Keratinocyte (primary cell): ENCODE measurements around the gene ACBD4. TPM values are rescaled to one million over a fixed set of nuclear protein-coding genes. Genes with fewer than 3 reads are reported as not detected.

Experiments
- DNase-seq: peaks from one replicate; pipeline ENCODE4 v3.0.0-alpha.2; 2011; ENCODE audit warnings: low read depth, missing footprints, low spot score
- FAIRE-seq: peaks from 2 replicates; lab custom pipeline; 2011; peaks lifted over from hg19 to GRCh38; lab: Jason Lieb, UNC
- H2AFZ ChIP-seq: 2 replicates; pipeline ENCODE4 v1.6.0; 2012; ENCODE audit warnings: low read length, control low read depth, inconsistent platforms; ENCODE audit not compliant: control insufficient read depth
- H3K27ac ChIP-seq: 2 replicates; pipeline ENCODE4 v1.5.1; 2011; ENCODE audit warnings: low read length; ENCODE audit not compliant: control insufficient read depth, insufficient read depth
- H3K27me3 ChIP-seq: 3 replicates; pipeline ENCODE4 v1.6.0; 2011; ENCODE audit warnings: low read length; ENCODE audit not compliant: control insufficient read depth, insufficient read depth; ENCODE audit errors: extremely low read depth
- H3K36me3 ChIP-seq, 2 experiments: 2 replicates in 1 of 2; 3 replicates in 1 of 2; pipeline ENCODE4 v1.5.1; 2011; ENCODE audit warnings: low read length in 2 of 2, mild to moderate bottlenecking in 1 of 2; ENCODE audit not compliant: control insufficient read depth in 2 of 2, insufficient read depth in 2 of 2; ENCODE audit errors: extremely low read depth in 1 of 2
- H3K4me1 ChIP-seq: 3 replicates; pipeline ENCODE4 v1.5.1; 2011; ENCODE audit warnings: low read length; ENCODE audit not compliant: control insufficient read depth, insufficient read depth; ENCODE audit errors: extremely low read depth
- H3K4me2 ChIP-seq: 3 replicates; pipeline ENCODE4 v1.6.0; 2011; ENCODE audit warnings: low read depth, low read length; ENCODE audit not compliant: control insufficient read depth, insufficient read depth; ENCODE audit errors: extremely low read depth
- H3K4me3 ChIP-seq, 3 experiments: fragments of 200-600 bp in 1 of 3; sonication (generic) in 1 of 3; 2 replicates in 2 of 3; 3 replicates in 1 of 3; pipeline ENCODE4 v1.5.1; 2011 to 2016; ENCODE audit warnings: low read length in 3 of 3, mild to moderate bottlenecking in 3 of 3, control low read depth in 2 of 3, inconsistent platforms in 1 of 3, low read depth in 1 of 3, mixed read lengths in 1 of 3, mixed run types in 1 of 3, moderate library complexity in 1 of 3; ENCODE audit not compliant: control insufficient read depth in 2 of 3, insufficient read depth in 2 of 3; ENCODE audit errors: extremely low read depth in 1 of 3
- H3K79me2 ChIP-seq: 2 replicates; pipeline ENCODE4 v1.6.0; 2012; ENCODE audit warnings: low read length; ENCODE audit not compliant: control insufficient read depth, insufficient read depth
- H3K9ac ChIP-seq: 3 replicates; pipeline ENCODE4 v1.6.0; 2011; ENCODE audit warnings: low read length; ENCODE audit not compliant: control insufficient read depth, insufficient read depth; ENCODE audit errors: extremely low read depth
- H3K9me1 ChIP-seq: 3 replicates; pipeline ENCODE4 v1.6.0; 2011; ENCODE audit warnings: low read length; ENCODE audit not compliant: control insufficient read depth, insufficient read depth; ENCODE audit errors: extremely low read depth
- H3K9me3 ChIP-seq: 2 replicates; pipeline ENCODE4 v1.5.1; 2012; ENCODE audit warnings: low read depth, low read length; ENCODE audit not compliant: control insufficient read depth
- H4K20me1 ChIP-seq: 3 replicates; pipeline ENCODE4 v1.6.0; 2011; ENCODE audit warnings: low read length; ENCODE audit not compliant: control insufficient read depth, insufficient read depth; ENCODE audit errors: extremely low read depth
- CTCF ChIP-seq, 3 experiments: IDR thresholded peaks in 1 of 3; conservative IDR thresholded peaks in 1 of 3; optimal IDR thresholded peaks in 1 of 3; 2 replicates in 2 of 3; 3 replicates in 1 of 3; pipeline versions ENCODE3 to v1.5.1; 2011; ENCODE audit warnings: low read length in 3 of 3, mild to moderate bottlenecking in 3 of 3, moderate library complexity in 2 of 3, control low read depth in 1 of 3, inconsistent platforms in 1 of 3; ENCODE audit not compliant: insufficient read depth in 2 of 3; ENCODE audit errors: extremely low read depth in 1 of 3
- EZH2 ChIP-seq: IDR thresholded peaks from one replicate; pipeline ENCODE4 v1.6.1; 2012; ENCODE audit warnings: inconsistent platforms, mild to moderate bottlenecking, low read length, moderate library complexity
- dilution Hi-C: fragments of 300-500 bp; cut with MboI; formaldehyde crosslinking; loops from one replicate; pipeline ENCODE4 v1.7.0; 2020; ENCODE audit warnings: low sequenced_read_pairs; ENCODE audit not compliant: extremely low pct_ligation_motif_present
- polyA plus RNA-seq, 5 experiments: library from polyadenylated mRNA; depleted of rRNA in 3 of 5; stranded (reverse) in 3 of 5; stranded (forward) in 1 of 5; unstranded in 1 of 5; fragments of >200 nt; gene quantifications; 1 replicate in 1 of 5; 2 replicates in 3 of 5; 3 replicates in 1 of 5; pipeline versions ENCODE4 v1.2.1 to v1.2.3, GENCODE V29; 2011 to 2012; ENCODE audit warnings: missing spikeins in 2 of 5, low read depth in 1 of 5, low replicate concordance in 1 of 5

Gene ACBD4
- polyA plus RNA-seq, 1 donor (not counting 4 experiments of a cell fraction or from before 2014, with no cell fraction given), result 2.6 TPM

- no peak overlapping the region for H3K4me2 ChIP-seq
- peaks cover 26% of the 10 kb centered on the region for H3K4me1 ChIP-seq
- DNase-seq (no peak), FAIRE-seq (no peak)
- no peak overlapping the region for H3K27ac ChIP-seq
- no peaks in the 10 kb centered on the region for H3K79me2 ChIP-seq
- H3K9me3 ChIP-seq, result no peaks in the 10 kb centered on the region
- H3K9me1 ChIP-seq, result no peaks in the 10 kb centered on the region
- H3K27me3 ChIP-seq, result no peaks in the 10 kb centered on the region
- no peak overlapping the region for H3K9ac ChIP-seq
- dilution Hi-C loops, result no loop called here
- no peak overlapping the region for H2AFZ ChIP-seq
- H4K20me1 ChIP-seq, result no peaks in the 10 kb centered on the region
- no peak overlapping the region for H3K4me3 ChIP-seq
- no peak for TF ChIP-seq EZH2
- no peak for TF ChIP-seq CTCF (optimal IDR thresholded peaks at IDR 0.05 in 1 of 3, IDR thresholded peaks at IDR 0.05 in 1 of 3, conservative IDR thresholded peaks at IDR 0.05 in 1 of 3; ENCODE audit: extremely low read depth in 1 of 3, insufficient read depth in 2 of 3, low read length in 3 of 3)
- H3K36me3 ChIP-seq, result no peaks in the 10 kb centered on the region
Observed at GRCh38 chr17:45177563-45177962, 42.1 kb downstream of the ACBD4 start.

- dilution Hi-C loops, result no loop called here
- Histone ChIP-seq H3K27ac (peak overlapping the region; percentile 26), H3K9ac (no peak overlapping the region), H4K20me1 (no peaks in the 10 kb centered on the region), H3K4me2 (peak overlapping the region; percentile 17), H3K36me3 (no peaks in the 10 kb centered on the region), H3K9me3 (no peaks in the 10 kb centered on the region), H3K4me1 (peaks cover 9% of the 10 kb centered on the region), H2AFZ (peak overlapping the region; percentile 33), H3K9me1 (no peaks in the 10 kb centered on the region), H3K4me3 (no peak overlapping the region), H3K79me2 (no peaks in the 10 kb centered on the region), H3K27me3 (no peaks in the 10 kb centered on the region)
- DNase-seq (no peak), FAIRE-seq (peak; percentile 64)
- TF ChIP-seq EZH2 (no peak), CTCF (optimal IDR thresholded peaks at IDR 0.05 in 1 of 3, IDR thresholded peaks at IDR 0.05 in 1 of 3, conservative IDR thresholded peaks at IDR 0.05 in 1 of 3; ENCODE audit: extremely low read depth in 1 of 3, insufficient read depth in 2 of 3, low read length in 3 of 3) (no peak)
Observed at GRCh38 chr17:45184144-45184543, 48.7 kb downstream of the ACBD4 start.
